Endothelial cell of umbilical vein (primary cell): ENCODE measurements around the gene GNAS. TPM values are rescaled to one million over a fixed set of nuclear protein-coding genes. Genes with fewer than 3 reads are reported as not detected.

Experiments used
- BruUV-seq: library from RNA; stranded (reverse); fragments of 400-500 nt; replicated peaks from 2 replicates; lab custom pipeline; 2021; lab: Mats Ljungman, UMichigan
- CTCF ChIA-PET: fragments of 300-600, 350-600 bp; sonication (Branson Sonifier 250); formaldehyde crosslinking; loops from one replicate; lab custom pipeline; 2021; ENCODE audit warnings: antibody characterized with exemption, inconsistent platforms; lab: Charles Lee
- POLR2A ChIA-PET: fragments of 300-600, 350-600 bp; sonication (Branson Sonifier 250); formaldehyde crosslinking; loops from one replicate; lab custom pipeline; 2021; ENCODE audit warnings: antibody characterized with exemption, inconsistent platforms; lab: Charles Lee
- DNase-seq: peaks from one replicate; pipeline ENCODE4 v3.0.0-alpha.2; 2011; ENCODE audit warnings: low read depth, low spot score
- FAIRE-seq: peaks from 2 replicates; lab custom pipeline; 2011; peaks lifted over from hg19 to GRCh38; lab: Jason Lieb, UNC
- H2AFZ ChIP-seq: 2 replicates; pipeline ENCODE4 v1.6.0; 2012; ENCODE audit warnings: low read depth, low read length, control low read depth, inconsistent platforms
- H3K27ac ChIP-seq: 2 replicates; pipeline ENCODE4 v1.5.1; 2011; ENCODE audit warnings: low read depth, mild to moderate bottlenecking, control low read depth, low read length, moderate library complexity; ENCODE audit not compliant: insufficient read depth
- H3K27me3 ChIP-seq, 2 experiments: 2 replicates each; pipeline versions ENCODE4 v1.6.0 to v1.6.1; 2011; ENCODE audit warnings: low read length in 2 of 2, mixed read lengths in 1 of 2; ENCODE audit not compliant: control insufficient read depth in 2 of 2, insufficient read depth in 2 of 2
- H3K36me3 ChIP-seq, 2 experiments: 2 replicates in 1 of 2; 3 replicates in 1 of 2; pipeline ENCODE4 v1.5.1; 2011; ENCODE audit warnings: low read length in 2 of 2, mild to moderate bottlenecking in 1 of 2, moderate library complexity in 1 of 2; ENCODE audit not compliant: control insufficient read depth in 2 of 2, insufficient read depth in 2 of 2; ENCODE audit errors: extremely low read depth in 1 of 2
- H3K4me1 ChIP-seq: 3 replicates; pipeline ENCODE4 v1.5.1; 2011; ENCODE audit warnings: mild to moderate bottlenecking, low read length; ENCODE audit not compliant: control insufficient read depth, insufficient read depth; ENCODE audit errors: extremely low read depth
- H3K4me2 ChIP-seq: 2 replicates; pipeline ENCODE4 v1.6.1; 2011; ENCODE audit warnings: low read length, control low read depth, mixed read lengths; ENCODE audit not compliant: insufficient read depth
- H3K4me3 ChIP-seq, 3 experiments: fragments of 200-600 bp in 1 of 3; sonication (generic), shearing (Covaris generic) in 1 of 3; replicated peaks in 1 of 3; 2 replicates each; pipeline ENCODE4 v1.5.1; 2011 to 2016; ENCODE audit warnings: control low read depth in 3 of 3, low read length in 3 of 3, mild to moderate bottlenecking in 2 of 3, inconsistent platforms in 1 of 3, low read depth in 1 of 3, moderate library complexity in 1 of 3; ENCODE audit not compliant: insufficient read depth in 1 of 3
- H3K79me2 ChIP-seq: 2 replicates; pipeline ENCODE4 v1.6.0; 2012; ENCODE audit warnings: low read length, inconsistent platforms; ENCODE audit not compliant: control insufficient read depth, insufficient read depth
- H3K9ac ChIP-seq: replicated peaks from 2 replicates; pipeline ENCODE3; 2011; ENCODE audit warnings: low read length, control low read depth; ENCODE audit not compliant: insufficient read depth; ENCODE audit errors: extremely low read depth
- H3K9me1 ChIP-seq: replicated peaks from 3 replicates; pipeline ENCODE4 v1.6.0; 2011; ENCODE audit warnings: mild to moderate bottlenecking, low read length; ENCODE audit not compliant: control insufficient read depth, insufficient read depth; ENCODE audit errors: extremely low read depth
- H3K9me3 ChIP-seq: replicated peaks from 2 replicates; pipeline ENCODE4 v1.5.1; 2012; ENCODE audit warnings: low read length, inconsistent platforms; ENCODE audit not compliant: control insufficient read depth, insufficient read depth
- H4K20me1 ChIP-seq: replicated peaks from 2 replicates; pipeline ENCODE3; 2011; ENCODE audit warnings: mild to moderate bottlenecking, low read length; ENCODE audit not compliant: control insufficient read depth, insufficient read depth; ENCODE audit errors: extremely low read depth
- EZH2 ChIP-seq: IDR thresholded peaks from 2 replicates; pipeline ENCODE4 v1.6.1; 2012; ENCODE audit warnings: borderline replicate concordance, low read depth, mild to moderate bottlenecking, moderate library complexity, low read length, inconsistent platforms; ENCODE audit not compliant: severe bottlenecking
- FOS ChIP-seq: IDR thresholded peaks from 2 replicates; pipeline ENCODE4 v1.6.1; 2011; ENCODE audit warnings: mild to moderate bottlenecking, low read length, moderate library complexity, borderline replicate concordance; ENCODE audit not compliant: insufficient read depth
- GATA2 ChIP-seq: IDR thresholded peaks from 2 replicates; pipeline ENCODE4 v1.7.0; 2011; ENCODE audit warnings: low read depth, mild to moderate bottlenecking, moderate library complexity, mixed read lengths, low read length; ENCODE audit not compliant: insufficient read length, insufficient read depth
- JUN ChIP-seq: IDR thresholded peaks from 2 replicates; pipeline ENCODE4 v1.6.1; 2011; ENCODE audit warnings: borderline replicate concordance, low read depth; ENCODE audit not compliant: insufficient read length, insufficient read depth
- MYC ChIP-seq: IDR thresholded peaks from one replicate; pipeline ENCODE4 v1.6.1; 2011; ENCODE audit warnings: mild to moderate bottlenecking, low read depth, low read length
- POLR2A ChIP-seq: IDR thresholded peaks from 2 replicates; pipeline ENCODE4 v1.6.1; 2012; ENCODE audit warnings: low read depth, mild to moderate bottlenecking, control low read depth, low read length
- POLR2AphosphoS5 ChIP-seq: IDR thresholded peaks from 2 replicates; pipeline ENCODE4 v1.6.1; 2012; ENCODE audit warnings: low read depth, mild to moderate bottlenecking, control low read depth, low read length, moderate library complexity; ENCODE audit not compliant: insufficient read depth
- dilution Hi-C: fragments of 300-500 bp; cut with MboI; formaldehyde crosslinking; loops from one replicate; pipeline ENCODE4 v1.15.0; 2019; ENCODE audit warnings: low sequenced_read_pairs; ENCODE audit not compliant: extremely low pct_ligation_motif_present
- intact Hi-C: fragments of 100-400 bp; cut with micrococcal nuclease; formaldehyde crosslinking; loops from one replicate; pipeline ENCODE4 v1.10.0; 2022
- polyA plus RNA-seq, 4 experiments: library from polyadenylated mRNA; depleted of rRNA in 3 of 4; stranded (reverse) in 3 of 4; unstranded in 1 of 4; fragments of >200 nt; gene quantifications; 2 replicates each; pipeline versions ENCODE4 v1.2.1 to v1.2.3, GENCODE V29; 2011 to 2012; ENCODE audit warnings: missing spikeins in 1 of 4
- total RNA-seq: library from RNA; stranded (reverse); gene quantifications from 2 replicates; pipeline ENCODE4 v1.2.3, GENCODE V29; 2021
- TF ChIP-seq, protein P1 (sequence below), 2 donors: IDR thresholded peaks; 1 replicate in 1 of 2; 2 replicates in 1 of 2; pipeline ENCODE4 v1.5.1; 2011; ENCODE audit warnings: low read length in 2 of 2, mild to moderate bottlenecking in 2 of 2, moderate library complexity in 2 of 2, control low read depth in 1 of 2, inconsistent platforms in 1 of 2, low read depth in 1 of 2; ENCODE audit not compliant: insufficient read depth in 1 of 2; ENCODE audit errors: extremely low read depth in 1 of 2
- TF ChIP-seq, protein P2 (sequence below): IDR thresholded peaks from 2 replicates; pipeline ENCODE4 v1.6.1; 2011; ENCODE audit not compliant: insufficient read depth, insufficient read length

The GNAS gene
- total and polyA plus RNA-seq, 2 donors (not counting 3 experiments of a cell fraction or from before 2014, with no cell fraction given) = 1,141 to 1,882 TPM

GRCh38 chr20:58853466-58853865 lies 950 bp downstream of the GNAS start:
- Histone ChIP-seq H3K4me2 (no peak overlapping the region), H3K4me1 (no peaks in the 10 kb centered on the region), H3K9ac (no peak overlapping the region), H3K79me2 (no peaks in the 10 kb centered on the region), H3K36me3 (no peaks in the 10 kb centered on the region), H3K27ac (no peak overlapping the region), H3K4me3 (no peak overlapping the region), H3K9me3 (no peaks in the 10 kb centered on the region), H4K20me1 (no peaks in the 10 kb centered on the region), H3K27me3 (peaks cover 56 to 64% of the 10 kb centered on the region in 2 experiments), H2AFZ (no peak overlapping the region), H3K9me1 (no peaks in the 10 kb centered on the region)
- DNase-seq = no peak
- no peak for TF ChIP-seq POLR2A
- TF ChIP-seq, protein P1, sequence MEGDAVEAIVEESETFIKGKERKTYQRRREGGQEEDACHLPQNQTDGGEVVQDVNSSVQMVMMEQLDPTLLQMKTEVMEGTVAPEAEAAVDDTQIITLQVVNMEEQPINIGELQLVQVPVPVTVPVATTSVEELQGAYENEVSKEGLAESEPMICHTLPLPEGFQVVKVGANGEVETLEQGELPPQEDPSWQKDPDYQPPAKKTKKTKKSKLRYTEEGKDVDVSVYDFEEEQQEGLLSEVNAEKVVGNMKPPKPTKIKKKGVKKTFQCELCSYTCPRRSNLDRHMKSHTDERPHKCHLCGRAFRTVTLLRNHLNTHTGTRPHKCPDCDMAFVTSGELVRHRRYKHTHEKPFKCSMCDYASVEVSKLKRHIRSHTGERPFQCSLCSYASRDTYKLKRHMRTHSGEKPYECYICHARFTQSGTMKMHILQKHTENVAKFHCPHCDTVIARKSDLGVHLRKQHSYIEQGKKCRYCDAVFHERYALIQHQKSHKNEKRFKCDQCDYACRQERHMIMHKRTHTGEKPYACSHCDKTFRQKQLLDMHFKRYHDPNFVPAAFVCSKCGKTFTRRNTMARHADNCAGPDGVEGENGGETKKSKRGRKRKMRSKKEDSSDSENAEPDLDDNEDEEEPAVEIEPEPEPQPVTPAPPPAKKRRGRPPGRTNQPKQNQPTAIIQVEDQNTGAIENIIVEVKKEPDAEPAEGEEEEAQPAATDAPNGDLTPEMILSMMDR (IDR thresholded peaks at IDR 0.05; ENCODE audit: extremely low read depth in 1 of 2, insufficient read depth in 1 of 2, low read depth in 1 of 2, low read length in 2 of 2) = no peak
- no peak for TF ChIP-seq MYC
- TF ChIP-seq FOS = no peak
- no peak for TF ChIP-seq POLR2AphosphoS5
- TF ChIP-seq, protein P2, sequence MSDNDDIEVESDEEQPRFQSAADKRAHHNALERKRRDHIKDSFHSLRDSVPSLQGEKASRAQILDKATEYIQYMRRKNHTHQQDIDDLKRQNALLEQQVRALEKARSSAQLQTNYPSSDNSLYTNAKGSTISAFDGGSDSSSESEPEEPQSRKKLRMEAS = no peak
- TF ChIP-seq GATA2 = no peak
- no peak for TF ChIP-seq EZH2
- TF ChIP-seq JUN = no peak
- no peak for FAIRE-seq
- ChIA-PET POLR2A (no interaction called here), CTCF (interaction anchor here (1.1 to 3.6 kb wide), 4 partner anchors 17 to 643 kb away, joined by 3 to 67 read pairs (median 6); no protein-coding TSS in a partner anchor)
- dilution Hi-C loops (no loop called here), intact Hi-C loops (loop anchor here (10.0 kb wide), 2 partner anchors 199 to 619 kb away; partner anchors contain the start of gene STX16)
- no TSS peak for BruUV-seq
